Measurements from ENCODE around the gene ALDH16A1. TPM values are rescaled to one million over a fixed set of nuclear protein-coding genes. Genes with fewer than 3 reads are reported as not detected.

The ALDH16A1 gene
- total and polyA plus RNA-seq, 10 of the 15 experiments (the other 5 are each of a cell fraction or from before 2014, with no cell fraction given) = 1.7 to 49.3 (median 18.1) TPM

DNA sequence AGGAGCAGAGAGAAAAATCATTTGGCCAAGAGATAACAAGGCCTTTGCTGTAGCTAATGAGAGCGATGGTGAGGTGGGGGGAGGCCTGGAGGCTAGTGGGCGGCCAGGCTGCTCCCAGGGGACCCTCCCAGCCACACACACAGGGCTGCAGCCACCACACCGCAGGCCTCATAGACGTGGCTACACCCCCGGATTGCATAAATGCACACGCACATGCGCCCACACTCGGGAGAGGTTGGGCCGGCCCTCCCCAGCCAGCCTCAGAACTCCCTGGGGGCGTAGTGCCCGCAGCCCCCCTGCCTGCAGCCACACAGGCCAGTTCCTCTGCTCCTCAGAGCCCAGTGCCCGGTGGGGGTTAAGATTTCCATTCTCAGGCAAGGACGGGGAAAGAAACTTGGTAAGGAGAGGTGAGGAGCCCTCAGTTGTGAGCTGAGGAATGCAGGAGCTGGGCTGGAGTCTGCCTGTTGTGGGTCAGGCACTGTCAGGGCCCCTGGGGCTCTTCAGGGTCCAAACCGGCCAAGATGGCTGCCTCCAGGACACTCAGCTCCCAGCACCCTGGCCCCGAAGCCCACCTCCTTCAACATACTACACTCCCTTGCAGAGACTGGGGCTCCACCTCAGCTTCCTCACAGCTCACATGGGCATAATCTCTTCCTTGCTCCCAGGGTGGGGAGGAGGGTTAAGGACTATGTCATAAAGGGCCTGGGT is 37.8 kb upstream of the ALDH16A1 start (continued):
- TF ChIP-seq NFYA (IDR thresholded peaks at IDR 0.05; ENCODE audit: borderline replicate concordance, low read depth, low read length) (no peak), DPF2 (IDR thresholded peaks at IDR 0.05) (peak; percentile 99), NR2C2 (IDR thresholded peaks at IDR 0.05; ENCODE audit: borderline replicate concordance, control insufficient read depth, insufficient read length, low read depth) (no peak), LARP7 (IDR thresholded peaks at IDR 0.05) (peak; percentile 37; the same call in 1 of the 2 replicates), RBBP5 (conservative IDR thresholded peaks at IDR 0.05) (no peak), FOXK2 (IDR thresholded peaks at IDR 0.05) (no peak), CHD1 (IDR thresholded peaks at IDR 0.05; ENCODE audit: low read depth, low read length) (no peak), STAT3 (IDR thresholded peaks at IDR 0.05; ENCODE audit: low read depth, low read length) (no peak), HDAC2 (IDR thresholded peaks at IDR 0.05) (no peak), MYC (IDR thresholded peaks at IDR 0.05; ENCODE audit: insufficient read depth, insufficient read length, insufficient replicate concordance, low read length, severe bottlenecking) (no peak), RELB (IDR thresholded peaks at IDR 0.05; ENCODE audit: low read depth) (peak; percentile 75; the same call in 1 of the 2 replicates), TAF1 (IDR thresholded peaks at IDR 0.05; ENCODE audit: borderline replicate concordance, low read depth, low read length) (no peak), MEF2B (IDR thresholded peaks at IDR 0.05; ENCODE audit: partially characterized antibody, poor library complexity, severe bottlenecking) (peak; percentile 99), ZSCAN29 (IDR thresholded peaks at IDR 0.05) (peak; percentile 74; the same call in 1 of the 2 replicates), TCF12 (IDR thresholded peaks at IDR 0.05; ENCODE audit: low read depth, low read length) (peak; percentile 83; the same call in 1 of the 2 replicates), NR2C1 (IDR thresholded peaks at IDR 0.05) (no peak), ZNF384 (IDR thresholded peaks at IDR 0.05; ENCODE audit: borderline replicate concordance, low read depth, low read length) (no peak), NFYB (IDR thresholded peaks at IDR 0.05; ENCODE audit: insufficient read depth, low read depth, low read length) (no peak), GABPA (IDR thresholded peaks at IDR 0.05; ENCODE audit: low read depth) (no peak), NFXL1 (IDR thresholded peaks at IDR 0.05; ENCODE audit: borderline replicate concordance) (no peak), CHD2 (IDR thresholded peaks at IDR 0.05; ENCODE audit: borderline replicate concordance, low read depth, low read length) (peak; percentile 73; the same call in 1 of the 2 replicates), MAX (IDR thresholded peaks at IDR 0.05; ENCODE audit: low read depth, low read length) (no peak)
- TF ChIP-seq, protein P1, sequence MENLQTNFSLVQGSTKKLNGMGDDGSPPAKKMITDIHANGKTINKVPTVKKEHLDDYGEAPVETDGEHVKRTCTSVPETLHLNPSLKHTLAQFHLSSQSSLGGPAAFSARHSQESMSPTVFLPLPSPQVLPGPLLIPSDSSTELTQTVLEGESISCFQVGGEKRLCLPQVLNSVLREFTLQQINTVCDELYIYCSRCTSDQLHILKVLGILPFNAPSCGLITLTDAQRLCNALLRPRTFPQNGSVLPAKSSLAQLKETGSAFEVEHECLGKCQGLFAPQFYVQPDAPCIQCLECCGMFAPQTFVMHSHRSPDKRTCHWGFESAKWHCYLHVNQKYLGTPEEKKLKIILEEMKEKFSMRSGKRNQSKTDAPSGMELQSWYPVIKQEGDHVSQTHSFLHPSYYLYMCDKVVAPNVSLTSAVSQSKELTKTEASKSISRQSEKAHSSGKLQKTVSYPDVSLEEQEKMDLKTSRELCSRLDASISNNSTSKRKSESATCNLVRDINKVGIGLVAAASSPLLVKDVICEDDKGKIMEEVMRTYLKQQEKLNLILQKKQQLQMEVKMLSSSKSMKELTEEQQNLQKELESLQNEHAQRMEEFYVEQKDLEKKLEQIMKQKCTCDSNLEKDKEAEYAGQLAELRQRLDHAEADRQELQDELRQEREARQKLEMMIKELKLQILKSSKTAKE (IDR thresholded peaks at IDR 0.05; ENCODE audit: low read depth, poor library complexity, severe bottlenecking) = no peak
- TF ChIP-seq, protein P2, sequence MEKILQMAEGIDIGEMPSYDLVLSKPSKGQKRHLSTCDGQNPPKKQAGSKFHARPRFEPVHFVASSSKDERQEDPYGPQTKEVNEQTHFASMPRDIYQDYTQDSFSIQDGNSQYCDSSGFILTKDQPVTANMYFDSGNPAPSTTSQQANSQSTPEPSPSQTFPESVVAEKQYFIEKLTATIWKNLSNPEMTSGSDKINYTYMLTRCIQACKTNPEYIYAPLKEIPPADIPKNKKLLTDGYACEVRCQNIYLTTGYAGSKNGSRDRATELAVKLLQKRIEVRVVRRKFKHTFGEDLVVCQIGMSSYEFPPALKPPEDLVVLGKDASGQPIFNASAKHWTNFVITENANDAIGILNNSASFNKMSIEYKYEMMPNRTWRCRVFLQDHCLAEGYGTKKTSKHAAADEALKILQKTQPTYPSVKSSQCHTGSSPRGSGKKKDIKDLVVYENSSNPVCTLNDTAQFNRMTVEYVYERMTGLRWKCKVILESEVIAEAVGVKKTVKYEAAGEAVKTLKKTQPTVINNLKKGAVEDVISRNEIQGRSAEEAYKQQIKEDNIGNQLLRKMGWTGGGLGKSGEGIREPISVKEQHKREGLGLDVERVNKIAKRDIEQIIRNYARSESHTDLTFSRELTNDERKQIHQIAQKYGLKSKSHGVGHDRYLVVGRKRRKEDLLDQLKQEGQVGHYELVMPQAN (conservative IDR thresholded peaks at IDR 0.05) = no peak

Measured in GM12878 (cell line).